HFF-Myc (cell line): ENCODE results near the gene GSDMA.

Experiments used
- DNase-seq: peaks from one replicate; pipeline ENCODE4 v3.0.0-alpha.2; 2011; ENCODE audit warnings: low read depth; ENCODE audit errors: extremely low read depth
- H3K4me3 ChIP-seq: replicated peaks from 2 replicates; pipeline ENCODE4 v1.5.1; 2011; ENCODE audit warnings: low read depth, mild to moderate bottlenecking, control low read depth, low read length
- CTCF ChIP-seq: IDR thresholded peaks from 2 replicates; pipeline ENCODE4 v1.5.1; 2012; ENCODE audit warnings: mild to moderate bottlenecking, low read depth, low read length, control low read depth; ENCODE audit errors: missing control alignments

GSDMA gene

GRCh38 chr17:39980351-39981206, 17.8 kb downstream of the GSDMA start, which contains the start of gene PSMD3:
Gene PSMD3 (plus strand): TSS chr17:39980807. CDS start chr17:39980971, 164 bp downstream.
- peak within 1 kb of the TSS; percentile 74 for H3K4me3 ChIP-seq
- DNase-seq: peak; percentile 100
- TF ChIP-seq CTCF: peak; percentile 70

- no peak for TF ChIP-seq CTCF
- H3K4me3 ChIP-seq: peak overlapping the region; percentile 74
- DNase-seq: no peak
These were observed 18.5 kb downstream of the GSDMA start for GRCh38 chr17:39981207-39981741.

- no peak for DNase-seq
- peak overlapping the region; percentile 74 for H3K4me3 ChIP-seq
- TF ChIP-seq CTCF: no peak
These were observed 19.1 kb downstream of the GSDMA start for GRCh38 chr17:39981766-39982375.

GRCh38 chr17:39988206-39988810, 25.5 kb downstream of the GSDMA start:
- no peak overlapping the region for H3K4me3 ChIP-seq
- DNase-seq: no peak
- no peak for TF ChIP-seq CTCF

GRCh38 chr17:39994448-39994847, 31.6 kb downstream of the GSDMA start:
- DNase-seq: no peak
- no peak overlapping the region for H3K4me3 ChIP-seq
- TF ChIP-seq CTCF: no peak

- DNase-seq: no peak
- no peak for TF ChIP-seq CTCF
- no peak overlapping the region for H3K4me3 ChIP-seq
These were observed 32.6 kb downstream of the GSDMA start for GRCh38 chr17:39995438-39995837.
